Mesendoderm (in vitro differentiated cells): ENCODE results near the gene SDR39U1.
A peak's percentile ranks its signal among the peaks of the same experiment; 100 is the strongest.
"Not testable (repeated sequence)": the region's sequence is repeated elsewhere in the genome, so short reads cannot be mapped to it uniquely, and the experiment has no call there.

Experiments
- DNase-seq: peaks from one replicate; pipeline ENCODE4 v3.0.0; 2013
- H2AK5ac ChIP-seq: 2 replicates; pipeline ENCODE4 v1.6.1; 2013; ENCODE audit warnings: low read length, inconsistent platforms
- H2BK120ac ChIP-seq: 2 replicates; pipeline ENCODE4 v1.6.1; 2013; ENCODE audit warnings: low read depth, mild to moderate bottlenecking, low read length, moderate library complexity, mixed read lengths
- H2BK15ac ChIP-seq: replicated peaks from 2 replicates; pipeline ENCODE4 v1.6.1; 2013; ENCODE audit warnings: low read depth, mild to moderate bottlenecking, moderate library complexity
- H2BK5ac ChIP-seq: 2 replicates; pipeline ENCODE4 v1.6.1; 2013; ENCODE audit warnings: low read length, inconsistent platforms
- H3K18ac ChIP-seq: 2 replicates; pipeline ENCODE4 v1.6.1; 2013; ENCODE audit warnings: mild to moderate bottlenecking, low read length, mixed read lengths
- H3K23ac ChIP-seq: one replicate; pipeline ENCODE4 v1.6.1; 2013; ENCODE audit warnings: low read length
- H3K27ac ChIP-seq: 2 replicates; pipeline ENCODE4 v1.5.1; 2013; ENCODE audit warnings: low read depth, mild to moderate bottlenecking, inconsistent platforms, low read length, moderate library complexity
- H3K27me3 ChIP-seq: 2 replicates; pipeline ENCODE4 v1.6.1; 2013; ENCODE audit warnings: low read length, control low read depth, mild to moderate bottlenecking, inconsistent platforms; ENCODE audit not compliant: insufficient read depth, poor library complexity
- H3K36me3 ChIP-seq: 2 replicates; pipeline ENCODE4 v1.6.1; 2013; ENCODE audit warnings: low read length, inconsistent platforms; ENCODE audit not compliant: control insufficient read depth, insufficient read depth
- H3K4ac ChIP-seq: one replicate; pipeline ENCODE4 v1.6.1; 2013; ENCODE audit warnings: low read depth, mild to moderate bottlenecking, low read length, moderate library complexity
- H3K4me1 ChIP-seq: 2 replicates; pipeline ENCODE4 v1.6.1; 2013; ENCODE audit warnings: low read depth, low read length, inconsistent platforms; ENCODE audit not compliant: control insufficient read depth
- H3K4me2 ChIP-seq: 2 replicates; pipeline ENCODE4 v1.6.1; 2013; ENCODE audit warnings: low read length
- H3K4me3 ChIP-seq: 2 replicates; pipeline ENCODE4 v1.5.1; 2013; ENCODE audit warnings: mild to moderate bottlenecking, low read length
- H3K56ac ChIP-seq: one replicate; pipeline ENCODE4 v1.6.1; 2013; ENCODE audit warnings: low read length
- H3K79me1 ChIP-seq: 2 replicates; pipeline ENCODE4 v1.6.1; 2013; ENCODE audit warnings: low read length, inconsistent platforms
- H3K79me2 ChIP-seq: 2 replicates; pipeline ENCODE4 v1.6.1; 2013; ENCODE audit warnings: mild to moderate bottlenecking, low read length; ENCODE audit not compliant: control insufficient read depth, insufficient read depth
- H3K9ac ChIP-seq: 2 replicates; pipeline ENCODE4 v1.6.1; 2013; ENCODE audit warnings: low read length, inconsistent platforms
- H4K5ac ChIP-seq: one replicate; pipeline ENCODE4 v1.6.1; 2013; ENCODE audit warnings: low read length
- H4K8ac ChIP-seq: one replicate; pipeline ENCODE4 v1.6.1; 2013; ENCODE audit warnings: low read depth, mild to moderate bottlenecking, control low read depth, low read length, moderate library complexity
- WGBS: extraction: QIAGEN DNeasy Blood & Tissue Kit; methylation state at CpG from one replicate; pipeline ENCODE4 v1.1.7; 2013; ENCODE audit warnings: low lambda C conversion rate, missing lambda C conversion rate; ENCODE audit not compliant: insufficient coverage; ENCODE audit errors: extremely low coverage; 5-methylcytosine and 5-hydroxymethylcytosine counted together

The SDR39U1 gene

DNA sequence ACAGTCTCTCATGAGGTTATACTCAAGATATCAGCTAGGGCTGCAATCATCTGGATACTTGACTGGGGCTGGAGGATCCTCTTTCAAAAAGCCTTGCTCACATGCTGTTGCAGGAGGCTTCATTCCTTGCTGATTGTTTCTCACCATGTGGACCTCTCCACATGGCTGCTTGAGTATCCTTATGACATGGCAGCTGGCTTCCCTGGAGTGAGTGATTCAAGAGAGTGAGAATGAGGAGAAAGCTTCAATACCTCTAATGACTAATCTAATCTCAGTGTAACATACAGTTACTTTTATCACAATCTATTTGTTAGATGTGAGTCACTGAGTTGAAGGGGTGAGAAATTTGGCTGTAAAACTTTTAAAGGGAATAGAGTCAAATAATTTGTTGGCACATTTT, 14.4 kb upstream of the SDR39U1 start:
- Histone ChIP-seq H2BK15ac (no peak overlapping the region), H3K36me3 (no peaks in the 10 kb centered on the region), H3K27ac (no peak overlapping the region), H3K56ac (no peak overlapping the region), H3K4me1 (no peaks in the 10 kb centered on the region), H3K18ac (no peak overlapping the region), H3K27me3 (no peaks in the 10 kb centered on the region), H3K79me2 (no peaks in the 10 kb centered on the region), H2BK5ac (no peak overlapping the region), H3K4me3 (no peak overlapping the region), H3K4me2 (no peak overlapping the region), H3K9ac (no peak overlapping the region), H4K8ac (no peak overlapping the region), H3K79me1 (no peaks in the 10 kb centered on the region), H2AK5ac (no peak overlapping the region), H3K4ac (no peak overlapping the region), H2BK120ac (no peak overlapping the region), H3K23ac (no peak overlapping the region), H4K5ac (no peak overlapping the region)
- no peak for DNase-seq

DNA sequence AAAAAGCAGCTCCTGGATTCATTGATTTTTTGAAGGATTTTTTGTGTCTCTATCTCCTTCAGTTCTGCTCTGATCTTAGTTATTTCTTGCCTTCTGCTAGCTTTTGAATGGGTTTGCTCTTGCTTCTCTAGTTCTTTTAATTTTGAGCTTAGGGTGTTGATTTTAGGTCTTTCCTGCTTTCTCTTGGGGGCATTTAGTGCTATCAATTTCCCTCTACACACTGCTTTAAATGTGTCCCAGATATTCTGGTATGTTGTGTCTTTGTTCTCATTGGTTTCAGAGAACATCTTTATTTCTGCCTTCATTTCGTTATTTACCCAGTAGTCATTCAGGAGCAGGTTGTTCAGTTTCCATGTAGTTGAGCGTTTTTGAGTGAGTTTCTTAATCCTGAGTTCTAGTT, 8.3 kb upstream of the SDR39U1 start:
- not testable (repeated sequence) for H3K4ac ChIP-seq, H3K23ac ChIP-seq, H3K9ac ChIP-seq, H2AK5ac ChIP-seq, H3K36me3 ChIP-seq, H3K4me2 ChIP-seq, DNase-seq, H3K79me1 ChIP-seq, H3K56ac ChIP-seq, H3K18ac ChIP-seq, H4K5ac ChIP-seq, H2BK120ac ChIP-seq, H2BK5ac ChIP-seq, H3K79me2 ChIP-seq, H3K4me1 ChIP-seq, H4K8ac ChIP-seq, H3K4me3 ChIP-seq, H3K27me3 ChIP-seq, H3K27ac ChIP-seq, H2BK15ac ChIP-seq
- WGBS: no CpG with 5 or more reads among the region's 2 CpGs

DNA sequence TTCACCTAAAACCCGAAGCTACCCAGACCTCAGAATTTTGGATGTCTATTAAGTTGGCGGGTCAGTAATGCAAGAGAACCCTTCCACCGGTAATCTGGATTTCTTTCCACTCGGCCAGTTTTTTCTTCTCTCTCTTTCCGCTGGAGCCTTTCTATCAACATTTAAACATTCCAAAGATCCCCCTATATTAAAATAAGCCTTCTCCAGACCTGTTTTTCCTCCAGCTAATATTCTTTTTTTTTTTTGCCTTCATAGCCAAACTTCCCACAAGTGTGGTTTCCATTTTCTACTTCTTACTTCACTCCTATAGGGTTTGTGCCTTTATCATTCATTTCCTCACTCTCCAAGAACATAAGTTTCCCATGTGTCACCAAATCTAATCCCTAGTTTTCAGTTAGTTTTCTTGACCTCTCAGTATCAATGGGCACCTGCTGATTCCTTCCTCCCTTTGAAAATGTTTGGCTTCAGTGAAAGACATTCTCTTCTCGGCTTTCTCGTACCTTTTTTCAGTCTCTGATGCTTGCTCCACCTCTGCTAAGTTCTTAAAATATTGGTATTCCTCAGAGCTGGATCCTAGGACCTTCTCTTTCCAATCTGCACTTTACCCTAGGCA, 583 bp upstream of the SDR39U1 start:
- H2BK120ac ChIP-seq: no peak overlapping the region
- H3K4me1 ChIP-seq: no peaks in the 10 kb centered on the region
- H3K4me2 ChIP-seq: peak overlapping the region; percentile 44
- no peak overlapping the region for H3K18ac ChIP-seq
- H3K4me3 ChIP-seq: peak overlapping the region; percentile 93
- no peak overlapping the region for H3K23ac ChIP-seq
- H3K79me1 ChIP-seq: peaks cover 6% of the 10 kb centered on the region
- DNase-seq: no peak
- H3K36me3 ChIP-seq: no peaks in the 10 kb centered on the region
- no peak overlapping the region for H2BK5ac ChIP-seq
- no peak overlapping the region for H2BK15ac ChIP-seq
- no peaks in the 10 kb centered on the region for H3K79me2 ChIP-seq
- no peaks in the 10 kb centered on the region for H3K27me3 ChIP-seq
- peak overlapping the region; percentile 82 for H3K56ac ChIP-seq
- H3K9ac ChIP-seq: peak overlapping the region; percentile 89
- no peak overlapping the region for H3K27ac ChIP-seq
- H2AK5ac ChIP-seq: no peak overlapping the region
- peak overlapping the region; percentile 93 for H4K8ac ChIP-seq
- no CpG with 5 or more reads among the region's 7 CpGs for WGBS
- H3K4ac ChIP-seq: no peak overlapping the region
- H4K5ac ChIP-seq: no peak overlapping the region

DNA sequence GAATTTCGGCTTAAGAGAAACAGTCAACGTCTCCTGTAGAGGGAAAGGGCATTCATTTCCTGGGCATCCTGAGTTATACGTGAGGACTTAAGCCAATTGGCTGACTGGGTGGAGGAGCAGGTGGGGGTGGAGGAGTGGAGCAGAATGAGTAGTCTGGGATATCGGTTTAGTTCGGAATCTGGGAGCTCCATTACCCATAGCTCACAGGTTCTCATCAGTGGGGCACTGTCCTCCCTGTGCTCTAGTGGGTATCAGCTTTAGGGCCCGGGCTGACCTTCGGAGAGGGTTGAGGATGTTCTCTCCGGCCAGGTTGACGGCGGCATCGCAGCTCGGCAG, 704 bp downstream of the SDR39U1 start:
- peaks cover 6% of the 10 kb centered on the region for H3K79me1 ChIP-seq
- no peak overlapping the region for H2AK5ac ChIP-seq
- H3K4ac ChIP-seq: no peak overlapping the region
- H3K79me2 ChIP-seq: no peaks in the 10 kb centered on the region
- H2BK5ac ChIP-seq: no peak overlapping the region
- no peak overlapping the region for H4K5ac ChIP-seq
- peak overlapping the region; percentile 80 for H3K27ac ChIP-seq
- no peak overlapping the region for H3K23ac ChIP-seq
- peak overlapping the region; percentile 92 for H3K9ac ChIP-seq
- no peak overlapping the region for H3K18ac ChIP-seq
- H2BK15ac ChIP-seq: no peak overlapping the region
- no peak overlapping the region for H2BK120ac ChIP-seq
- H3K4me1 ChIP-seq: no peaks in the 10 kb centered on the region
- no CpG with 5 or more reads among the region's 12 CpGs for WGBS
- no peak overlapping the region for H4K8ac ChIP-seq
- H3K36me3 ChIP-seq: no peaks in the 10 kb centered on the region
- no peak for DNase-seq
- H3K27me3 ChIP-seq: no peaks in the 10 kb centered on the region
- H3K4me2 ChIP-seq: peak overlapping the region; percentile 93
- H3K56ac ChIP-seq: peak overlapping the region; percentile 98
- peak overlapping the region; percentile 70 for H3K4me3 ChIP-seq

DNA sequence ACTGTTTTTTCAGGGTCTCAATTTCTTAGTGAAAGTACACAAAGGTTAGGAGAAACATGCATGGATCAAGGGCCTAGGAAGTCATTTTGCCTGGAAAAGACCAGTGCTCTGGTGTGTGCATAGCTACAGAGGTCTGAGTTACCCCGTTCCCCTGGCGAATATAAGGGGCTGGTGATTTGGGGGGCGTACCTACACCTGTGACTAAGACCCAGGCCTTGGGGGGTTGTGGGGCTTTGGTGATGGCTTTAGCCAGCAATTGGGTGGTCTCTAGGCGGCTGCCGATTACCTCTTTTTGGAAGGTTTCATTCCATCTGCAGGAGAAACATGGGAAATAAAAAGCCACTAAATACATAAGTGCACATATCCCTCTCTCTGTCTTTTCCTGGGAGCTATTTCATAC, 1.1 kb downstream of the SDR39U1 start:
- no CpG with 5 or more reads among the region's 5 CpGs for WGBS
- H3K4me3 ChIP-seq: no peak overlapping the region
- H4K8ac ChIP-seq: no peak overlapping the region
- H3K27ac ChIP-seq: no peak overlapping the region
- H2BK120ac ChIP-seq: no peak overlapping the region
- H3K56ac ChIP-seq: peak overlapping the region; percentile 98
- H3K9ac ChIP-seq: peak overlapping the region; percentile 92
- H3K27me3 ChIP-seq: no peaks in the 10 kb centered on the region
- peak overlapping the region; percentile 93 for H3K4me2 ChIP-seq
- peaks cover 6% of the 10 kb centered on the region for H3K79me1 ChIP-seq
- H2AK5ac ChIP-seq: no peak overlapping the region
- DNase-seq: no peak
- H3K79me2 ChIP-seq: no peaks in the 10 kb centered on the region
- no peak overlapping the region for H3K23ac ChIP-seq
- no peaks in the 10 kb centered on the region for H3K36me3 ChIP-seq
- no peak overlapping the region for H4K5ac ChIP-seq
- no peaks in the 10 kb centered on the region for H3K4me1 ChIP-seq
- H3K4ac ChIP-seq: no peak overlapping the region
- no peak overlapping the region for H2BK5ac ChIP-seq
- no peak overlapping the region for H3K18ac ChIP-seq
- H2BK15ac ChIP-seq: no peak overlapping the region

DNA sequence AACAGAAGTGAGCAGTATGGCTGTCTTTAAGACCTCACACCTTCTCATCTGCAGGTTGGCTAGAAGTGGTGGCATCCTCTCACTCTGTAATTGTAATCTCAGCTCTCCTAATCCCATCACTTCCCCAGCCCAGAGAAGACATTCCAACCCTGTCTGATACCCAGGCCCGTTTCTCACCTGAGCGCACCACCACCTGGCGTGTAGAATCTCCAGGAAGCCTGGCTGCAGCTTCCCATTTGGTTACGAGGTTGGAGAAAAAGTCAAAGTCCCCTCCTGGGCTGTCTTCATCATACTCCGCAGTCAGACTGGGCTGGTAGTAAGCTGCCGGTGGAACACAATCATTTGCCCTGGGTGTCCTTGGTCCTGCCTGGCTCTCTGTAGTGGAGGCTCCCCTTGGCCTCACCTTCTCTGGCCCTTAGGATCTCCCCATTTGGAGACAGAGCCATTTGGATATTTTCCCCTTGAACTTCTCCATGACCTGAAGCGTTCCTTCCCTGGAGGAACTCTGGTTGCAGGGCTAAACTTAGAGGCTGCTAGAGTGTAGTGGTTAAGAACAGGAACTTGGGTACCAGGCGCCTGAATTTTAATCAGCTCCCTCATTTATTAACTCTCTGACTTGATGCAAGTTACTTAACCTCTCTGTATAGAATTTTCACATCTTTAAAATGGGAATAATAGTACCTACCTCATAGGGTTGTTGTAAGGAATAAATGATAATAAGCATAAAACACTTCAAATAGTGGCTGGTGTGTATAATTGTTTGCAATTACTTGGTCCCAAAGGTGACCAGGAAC, 1.8 kb downstream of the SDR39U1 start:
- DNase-seq: no peak
- Histone ChIP-seq H3K56ac (no peak overlapping the region), H2AK5ac (no peak overlapping the region), H2BK5ac (no peak overlapping the region), H3K79me1 (peaks cover 6% of the 10 kb centered on the region), H3K18ac (no peak overlapping the region), H3K9ac (no peak overlapping the region), H3K4me2 (no peak overlapping the region), H3K27ac (no peak overlapping the region), H4K5ac (no peak overlapping the region), H3K4me3 (no peak overlapping the region), H4K8ac (no peak overlapping the region), H2BK15ac (no peak overlapping the region), H3K23ac (no peak overlapping the region), H3K4me1 (no peaks in the 10 kb centered on the region), H3K27me3 (no peaks in the 10 kb centered on the region), H2BK120ac (no peak overlapping the region), H3K4ac (no peak overlapping the region), H3K79me2 (no peaks in the 10 kb centered on the region), H3K36me3 (no peaks in the 10 kb centered on the region)
- WGBS: no CpG with 5 or more reads among the region's 8 CpGs
